Thyroid gland (tissue), 4 donors: ENCODE results near the gene FGF22. TPM values are rescaled to one million over a fixed set of nuclear protein-coding genes. Genes with fewer than 3 reads are reported as not detected.

Source experiments
- DNase-seq, 2 donors: peaks; one replicate each; pipeline ENCODE4 v3.0.0-alpha.2; 2019
- H3K27ac ChIP-seq, 3 donors: fragments of 200-600 bp; sonication (generic); 1 replicate in 2 of 3; 2 replicates in 1 of 3; pipeline ENCODE4 v1.5.1; 2016 to 2019; ENCODE audit warnings: mild to moderate bottlenecking in 1 of 3, moderate library complexity in 1 of 3
- H3K27me3 ChIP-seq: fragments of 200-600 bp; sonication (generic); one replicate; pipeline ENCODE4 v1.5.1; 2019
- H3K36me3 ChIP-seq, 2 donors: fragments of 200-600 bp; sonication (generic); one replicate each; pipeline ENCODE4 v1.5.1; 2016 to 2019
- H3K4me1 ChIP-seq, 2 donors: fragments of 200-600 bp; sonication (generic); one replicate each; pipeline ENCODE4 v1.5.1; 2017 to 2019
- H3K4me3 ChIP-seq, 3 donors: fragments of 200-600 bp; sonication (generic); replicated peaks in 1 of 3; 1 replicate in 2 of 3; 2 replicates in 1 of 3; pipeline ENCODE4 v1.5.1; 2016; ENCODE audit warnings: mild to moderate bottlenecking in 1 of 3
- H3K9me3 ChIP-seq: fragments of 200-600 bp; sonication (generic); one replicate; pipeline ENCODE4 v1.5.1; 2017
- POLR2A ChIP-seq, 2 donors: fragments of 450-650 bp; IDR thresholded peaks; one replicate each; pipeline ENCODE4 v1.6.1; 2017; ENCODE audit warnings: antibody characterized with exemption in 2 of 2, mild to moderate bottlenecking in 2 of 2, moderate library complexity in 1 of 2
- WGBS, 2 donors: methylation state at CpG; one replicate each; pipeline ENCODE4 v1.1.5; 2017; 5-methylcytosine and 5-hydroxymethylcytosine counted together
- intact Hi-C: fragments of 100-400 bp; cut with DNase I; formaldehyde crosslinking; loops from one replicate; pipeline ENCODE4 v1.15.1; 2023
- total RNA-seq, 4 donors: library from RNA; depleted of rRNA; stranded (reverse); fragments of >200 nt; gene quantifications; one replicate each; pipeline ENCODE4 v1.2.3, GENCODE V29; 2016
- TF ChIP-seq, protein P1 (sequence below), 6 experiments: fragments of 200-600 bp in 3 of 6; fragments of 450-650 bp in 3 of 6; sonication (generic) in 3 of 6; IDR thresholded peaks; one replicate each; pipeline ENCODE4 v1.5.1; 2016 to 2019; ENCODE audit warnings: antibody characterized with exemption in 6 of 6, mild to moderate bottlenecking in 2 of 6, inconsistent platforms in 1 of 6, moderate library complexity in 1 of 6

Gene FGF22
- total RNA-seq, 4 donors from 2014 or later, result not detected

GRCh38 chr19:592101-592500, 47.6 kb upstream of the FGF22 start:
- H3K9me3 ChIP-seq, result no peaks in the 10 kb centered on the region
- no peak overlapping the region for H3K27ac ChIP-seq
- no peak for DNase-seq
- intact Hi-C loops, result no loop called here
- peaks cover 20% of the 10 kb centered on the region for H3K27me3 ChIP-seq
- H3K36me3 ChIP-seq, result no peaks in the 10 kb centered on the region
- peaks cover 0 to 16% of the 10 kb centered on the region in 2 donors for H3K4me1 ChIP-seq
- WGBS, 2 donors, result 71 to 80% methylated on average over 6 to 8 of the region's 19 CpGs
- TF ChIP-seq POLR2A (IDR thresholded peaks at IDR 0.05), result no peak
- TF ChIP-seq, protein P1, sequence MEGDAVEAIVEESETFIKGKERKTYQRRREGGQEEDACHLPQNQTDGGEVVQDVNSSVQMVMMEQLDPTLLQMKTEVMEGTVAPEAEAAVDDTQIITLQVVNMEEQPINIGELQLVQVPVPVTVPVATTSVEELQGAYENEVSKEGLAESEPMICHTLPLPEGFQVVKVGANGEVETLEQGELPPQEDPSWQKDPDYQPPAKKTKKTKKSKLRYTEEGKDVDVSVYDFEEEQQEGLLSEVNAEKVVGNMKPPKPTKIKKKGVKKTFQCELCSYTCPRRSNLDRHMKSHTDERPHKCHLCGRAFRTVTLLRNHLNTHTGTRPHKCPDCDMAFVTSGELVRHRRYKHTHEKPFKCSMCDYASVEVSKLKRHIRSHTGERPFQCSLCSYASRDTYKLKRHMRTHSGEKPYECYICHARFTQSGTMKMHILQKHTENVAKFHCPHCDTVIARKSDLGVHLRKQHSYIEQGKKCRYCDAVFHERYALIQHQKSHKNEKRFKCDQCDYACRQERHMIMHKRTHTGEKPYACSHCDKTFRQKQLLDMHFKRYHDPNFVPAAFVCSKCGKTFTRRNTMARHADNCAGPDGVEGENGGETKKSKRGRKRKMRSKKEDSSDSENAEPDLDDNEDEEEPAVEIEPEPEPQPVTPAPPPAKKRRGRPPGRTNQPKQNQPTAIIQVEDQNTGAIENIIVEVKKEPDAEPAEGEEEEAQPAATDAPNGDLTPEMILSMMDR (IDR thresholded peaks at IDR 0.05), result no peak
- H3K4me3 ChIP-seq, result no peak overlapping the region

DNA sequence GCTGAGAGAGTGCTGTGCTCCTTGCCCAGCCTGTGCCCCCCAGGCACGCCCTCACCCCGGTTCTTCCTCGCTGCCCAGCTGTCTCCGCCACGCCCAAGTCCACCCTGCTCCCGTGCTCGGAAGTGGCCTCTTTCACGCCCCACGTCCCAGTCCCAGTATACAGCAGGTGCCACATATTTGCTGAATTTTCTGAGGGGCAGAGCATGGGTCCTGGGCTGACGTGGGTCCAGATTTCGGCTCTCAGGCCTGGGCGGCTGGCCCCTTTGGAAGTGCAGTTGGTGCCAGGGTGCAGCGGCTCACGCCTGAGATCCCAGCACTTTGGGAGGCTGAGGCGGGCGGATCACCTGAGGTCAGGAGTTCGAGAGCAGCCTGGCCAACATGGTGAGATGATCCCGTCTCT, 46.6 kb upstream of the FGF22 start:
- intact Hi-C loops, result no loop called here
- WGBS, 2 donors, result 83 to 87% methylated on average over 18 of the region's 18 CpGs
- no peak overlapping the region for H3K27ac ChIP-seq
- no peak for DNase-seq
- no peaks in the 10 kb centered on the region for H3K9me3 ChIP-seq
- no peak overlapping the region for H3K4me3 ChIP-seq
- peaks cover 0 to 15% of the 10 kb centered on the region in 2 donors for H3K4me1 ChIP-seq
- TF ChIP-seq, protein P1 (IDR thresholded peaks at IDR 0.05), result no peak
- no peak for TF ChIP-seq POLR2A (IDR thresholded peaks at IDR 0.05)
- H3K27me3 ChIP-seq, result peaks cover 18% of the 10 kb centered on the region
- no peaks in the 10 kb centered on the region for H3K36me3 ChIP-seq

DNA sequence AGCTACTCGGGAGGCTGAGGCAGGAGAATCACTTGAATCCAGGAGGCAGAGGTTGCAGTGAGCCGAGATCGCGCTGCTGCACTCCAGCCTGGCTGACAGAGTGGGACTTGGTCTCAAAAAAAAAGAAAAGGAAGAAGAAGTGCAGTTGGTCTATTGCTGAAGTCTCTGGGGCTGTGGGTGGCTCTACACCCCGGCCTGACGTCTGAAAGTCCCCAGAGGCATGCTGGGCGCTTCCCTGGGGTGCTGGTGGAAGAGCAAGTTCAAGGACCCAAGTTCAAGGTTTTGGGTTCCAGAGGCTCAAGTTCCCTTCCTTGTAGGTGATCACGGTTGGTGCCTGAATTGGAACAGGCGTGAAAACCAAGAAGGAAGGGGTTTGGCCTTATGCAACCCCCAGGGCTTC, 46.2 kb upstream of the FGF22 start:
- no peak for DNase-seq
- no peak for TF ChIP-seq POLR2A (IDR thresholded peaks at IDR 0.05)
- TF ChIP-seq, protein P1 (IDR thresholded peaks at IDR 0.05), result no peak
- Histone ChIP-seq H3K27me3 (peaks cover 13% of the 10 kb centered on the region), H3K27ac (no peak overlapping the region), H3K4me1 (peaks cover 0 to 10% of the 10 kb centered on the region in 2 donors), H3K9me3 (no peaks in the 10 kb centered on the region), H3K36me3 (no peaks in the 10 kb centered on the region), H3K4me3 (no peak overlapping the region)
- WGBS, 2 donors, result 60 to 70% methylated on average over 9 of the region's 9 CpGs
- intact Hi-C loops, result no loop called here

- intact Hi-C loops, result no loop called here
- 75 to 79% methylated on average over 18 of the region's 24 CpGs for WGBS, 2 donors
- H3K27me3 ChIP-seq, result peaks cover 12% of the 10 kb centered on the region
These were observed 45.3 kb upstream of the FGF22 start for GRCh38 chr19:594265-594870.

More at GRCh38 chr19:594265-594870, 45.3 kb upstream of the FGF22 start:
- no peaks in the 10 kb centered on the region for H3K36me3 ChIP-seq
- H3K4me1 ChIP-seq, result peaks cover 0 to 7% of the 10 kb centered on the region in 2 donors
- no peak overlapping the region for H3K4me3 ChIP-seq
- H3K9me3 ChIP-seq, result no peaks in the 10 kb centered on the region
- H3K27ac ChIP-seq, result no peak overlapping the region
- no peak for TF ChIP-seq POLR2A (IDR thresholded peaks at IDR 0.05)
- TF ChIP-seq, protein P1 (IDR thresholded peaks at IDR 0.05), result no peak
- no peak for DNase-seq
